Skeletal muscle cell (primary cell): Measurements from ENCODE around the gene LRFN2.

ENCODE experiments used
- DNase-seq: peaks from one replicate; pipeline ENCODE4 v3.0.0-alpha.2; 2010; ENCODE audit warnings: low read depth
- H3K4me3 ChIP-seq: 2 replicates; pipeline ENCODE4 v1.5.1; 2011; ENCODE audit warnings: low read depth, mild to moderate bottlenecking, control low read depth, low read length, moderate library complexity

Gene LRFN2

GRCh38 chr6:40524797-40525585 lies 62.2 kb downstream of the LRFN2 start:
- DNase-seq = no peak
- H3K4me3 ChIP-seq = no peak overlapping the region

GRCh38 chr6:40523505-40524172 lies 63.5 kb downstream of the LRFN2 start:
- no peak for DNase-seq
- no peak overlapping the region for H3K4me3 ChIP-seq

- no peak for DNase-seq
- no peak overlapping the region for H3K4me3 ChIP-seq
Measured at GRCh38 chr6:40521496-40521895, 65.7 kb downstream of the LRFN2 start.

- DNase-seq = no peak
- no peak overlapping the region for H3K4me3 ChIP-seq
Measured at GRCh38 chr6:40520678-40521077, 66.5 kb downstream of the LRFN2 start.

GRCh38 chr6:40520084-40520483 lies 67.1 kb downstream of the LRFN2 start:
- no peak for DNase-seq
- no peak overlapping the region for H3K4me3 ChIP-seq

- DNase-seq = no peak
- no peak overlapping the region for H3K4me3 ChIP-seq
Measured at GRCh38 chr6:40517654-40518053, 69.5 kb downstream of the LRFN2 start.

- no peak for DNase-seq
- H3K4me3 ChIP-seq = no peak overlapping the region
Measured at GRCh38 chr6:40516429-40516828, 70.7 kb downstream of the LRFN2 start.

- no peak overlapping the region for H3K4me3 ChIP-seq
- DNase-seq = no peak
Measured at GRCh38 chr6:40512340-40512739, 74.8 kb downstream of the LRFN2 start.

- H3K4me3 ChIP-seq = no peak overlapping the region
- no peak for DNase-seq
Measured at GRCh38 chr6:40511884-40512283, 75.3 kb downstream of the LRFN2 start.

- H3K4me3 ChIP-seq = no peak overlapping the region
- no peak for DNase-seq
Measured at GRCh38 chr6:40510442-40510841, 76.7 kb downstream of the LRFN2 start.

GRCh38 chr6:40509716-40510260 lies 77.4 kb downstream of the LRFN2 start:
- no peak for DNase-seq
- H3K4me3 ChIP-seq = no peak overlapping the region

GRCh38 chr6:40509086-40509485 lies 78.1 kb downstream of the LRFN2 start:
- no peak for DNase-seq
- H3K4me3 ChIP-seq = no peak overlapping the region

GRCh38 chr6:40506954-40507353 lies 80.2 kb downstream of the LRFN2 start:
- no peak overlapping the region for H3K4me3 ChIP-seq
- no peak for DNase-seq

- DNase-seq = no peak
- no peak overlapping the region for H3K4me3 ChIP-seq
Measured at GRCh38 chr6:40505191-40505810, 81.9 kb downstream of the LRFN2 start.

GRCh38 chr6:40504274-40504673 lies 82.9 kb downstream of the LRFN2 start:
- DNase-seq = no peak
- H3K4me3 ChIP-seq = no peak overlapping the region

GRCh38 chr6:40500227-40500626 lies 86.9 kb downstream of the LRFN2 start:
- DNase-seq = no peak
- H3K4me3 ChIP-seq = no peak overlapping the region

- no peak overlapping the region for H3K4me3 ChIP-seq
- DNase-seq = no peak
Measured at GRCh38 chr6:40499215-40499614, 87.9 kb downstream of the LRFN2 start.

GRCh38 chr6:40498148-40498547 lies 89.0 kb downstream of the LRFN2 start:
- DNase-seq = no peak

GRCh38 chr6:40492187-40492586 lies 95.0 kb downstream of the LRFN2 start:
- no peak for DNase-seq
- no peak overlapping the region for H3K4me3 ChIP-seq

More at GRCh38 chr6:40498148-40498547, 89.0 kb downstream of the LRFN2 start:
- no peak overlapping the region for H3K4me3 ChIP-seq

GRCh38 chr6:40490508-40490907 lies 96.7 kb downstream of the LRFN2 start:
- no peak for DNase-seq
- no peak overlapping the region for H3K4me3 ChIP-seq
